Measurements from ENCODE around the gene CSNK1D.
"Not testable (repeated sequence)": the region's sequence is repeated elsewhere in the genome, so short reads cannot be mapped to it uniquely, and the experiment has no call there.

GRCh38 chr17:82254746-82255145 is 18.8 kb downstream of the CSNK1D start:
- TF ChIP-seq, protein P1, sequence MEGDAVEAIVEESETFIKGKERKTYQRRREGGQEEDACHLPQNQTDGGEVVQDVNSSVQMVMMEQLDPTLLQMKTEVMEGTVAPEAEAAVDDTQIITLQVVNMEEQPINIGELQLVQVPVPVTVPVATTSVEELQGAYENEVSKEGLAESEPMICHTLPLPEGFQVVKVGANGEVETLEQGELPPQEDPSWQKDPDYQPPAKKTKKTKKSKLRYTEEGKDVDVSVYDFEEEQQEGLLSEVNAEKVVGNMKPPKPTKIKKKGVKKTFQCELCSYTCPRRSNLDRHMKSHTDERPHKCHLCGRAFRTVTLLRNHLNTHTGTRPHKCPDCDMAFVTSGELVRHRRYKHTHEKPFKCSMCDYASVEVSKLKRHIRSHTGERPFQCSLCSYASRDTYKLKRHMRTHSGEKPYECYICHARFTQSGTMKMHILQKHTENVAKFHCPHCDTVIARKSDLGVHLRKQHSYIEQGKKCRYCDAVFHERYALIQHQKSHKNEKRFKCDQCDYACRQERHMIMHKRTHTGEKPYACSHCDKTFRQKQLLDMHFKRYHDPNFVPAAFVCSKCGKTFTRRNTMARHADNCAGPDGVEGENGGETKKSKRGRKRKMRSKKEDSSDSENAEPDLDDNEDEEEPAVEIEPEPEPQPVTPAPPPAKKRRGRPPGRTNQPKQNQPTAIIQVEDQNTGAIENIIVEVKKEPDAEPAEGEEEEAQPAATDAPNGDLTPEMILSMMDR (IDR thresholded peaks at IDR 0.05; ENCODE audit: low read depth, low read length, poor library complexity, severe bottlenecking), result not testable (repeated sequence)
- not testable (repeated sequence) for TF ChIP-seq EZH2phosphoT487 (IDR thresholded peaks at IDR 0.05; ENCODE audit: borderline replicate concordance, low read length)
